H1 (cell line): ENCODE results near the gene PIGT. TPM values are rescaled to one million over a fixed set of nuclear protein-coding genes. Genes with fewer than 3 reads are reported as not detected.

Source experiments
- CTCF ChIA-PET: fragments of 300-600 bp; sonication (Branson Sonifier 250); formaldehyde crosslinking; loops from one replicate; lab custom pipeline; 2021; ENCODE audit not compliant: partially characterized antibody; lab: Charles Lee
- POLR2A ChIA-PET: fragments of 300-600 bp; sonication (Branson Sonifier 250); formaldehyde crosslinking; loops from one replicate; lab custom pipeline; 2021; ENCODE audit warnings: inconsistent platforms; ENCODE audit not compliant: partially characterized antibody; lab: Charles Lee
- DNase-seq, 2 experiments: peaks; one replicate each; pipeline versions ENCODE4 v3.0.0 to v3.0.0-alpha.2; 2010 to 2022; ENCODE audit warnings: low spot score in 2 of 2, low read depth in 1 of 2, mixed read lengths in 1 of 2
- FAIRE-seq: peaks from 2 replicates; lab custom pipeline; 2011; peaks lifted over from hg19 to GRCh38; lab: Jason Lieb, UNC
- H2AFZ ChIP-seq: 2 replicates; pipeline ENCODE4 v1.8.1; 2012; ENCODE audit warnings: low read length, inconsistent platforms
- H2AK5ac ChIP-seq: 2 replicates; pipeline ENCODE4 v1.6.1; 2013; ENCODE audit warnings: low read depth, low read length
- H2BK120ac ChIP-seq: replicated peaks from 2 replicates; pipeline ENCODE3; 2013; ENCODE audit warnings: low read depth, low read length, inconsistent platforms
- H2BK12ac ChIP-seq: 2 replicates; pipeline ENCODE4 v1.6.1; 2013; ENCODE audit warnings: low read depth, low read length
- H2BK15ac ChIP-seq: 2 replicates; pipeline ENCODE4 v1.6.1; 2013; ENCODE audit warnings: low read length
- H2BK20ac ChIP-seq: 2 replicates; pipeline ENCODE4 v1.6.1; 2013; ENCODE audit warnings: low read length
- H2BK5ac ChIP-seq: 2 replicates; pipeline ENCODE4 v1.6.1; 2013; ENCODE audit warnings: low read depth, low read length
- H3K14ac ChIP-seq: 2 replicates; pipeline ENCODE4 v1.6.1; 2013; ENCODE audit warnings: inconsistent platforms; ENCODE audit not compliant: insufficient read length
- H3K18ac ChIP-seq: 2 replicates; pipeline ENCODE4 v1.6.1; 2013; ENCODE audit warnings: low read length; ENCODE audit errors: extremely low read depth
- H3K23ac ChIP-seq: 2 replicates; pipeline ENCODE4 v1.6.1; 2013; ENCODE audit warnings: inconsistent platforms; ENCODE audit not compliant: insufficient read length
- H3K23me2 ChIP-seq: 2 replicates; pipeline ENCODE4 v1.6.1; 2013; ENCODE audit warnings: low read depth, low read length
- H3K27ac ChIP-seq: 2 replicates; pipeline ENCODE4 v1.6.1; 2011; ENCODE audit warnings: low read depth, low read length, inconsistent platforms
- H3K27me3 ChIP-seq, 4 experiments: replicated peaks in 1 of 4; 1 replicate in 1 of 4; 2 replicates in 3 of 4; pipeline versions ENCODE4 v1.6.1 to v1.8.1; 2011 to 2013; ENCODE audit warnings: low read length in 3 of 4, mild to moderate bottlenecking in 3 of 4, inconsistent platforms in 2 of 4, mixed read lengths in 2 of 4, moderate library complexity in 1 of 4; ENCODE audit not compliant: control insufficient read depth in 3 of 4, insufficient read depth in 3 of 4; ENCODE audit errors: extremely low read depth in 1 of 4
- H3K36me3 ChIP-seq, 4 experiments: 2 replicates each; pipeline versions ENCODE4 v1.6.1 to v1.8.1; 2011 to 2013; ENCODE audit warnings: mild to moderate bottlenecking in 4 of 4, low read length in 3 of 4, moderate library complexity in 2 of 4, control low read depth in 1 of 4, inconsistent platforms in 1 of 4; ENCODE audit not compliant: insufficient read depth in 4 of 4, control insufficient read depth in 2 of 4
- H3K4ac ChIP-seq: replicated peaks from 2 replicates; pipeline ENCODE3; 2013; ENCODE audit warnings: low read length, low read depth, mixed read lengths, inconsistent platforms; ENCODE audit not compliant: insufficient read length
- H3K4me1 ChIP-seq, 4 experiments: replicated peaks in 1 of 4; 1 replicate in 1 of 4; 2 replicates in 3 of 4; pipeline versions ENCODE4 v1.6.1 to v1.8.1; 2011 to 2013; ENCODE audit warnings: low read length in 3 of 4, inconsistent platforms in 2 of 4, mixed read lengths in 1 of 4; ENCODE audit not compliant: insufficient read depth in 4 of 4, control insufficient read depth in 3 of 4
- H3K4me2 ChIP-seq, 2 experiments: 2 replicates each; pipeline versions ENCODE4 v1.6.1 to v1.8.1; 2011 to 2013; ENCODE audit warnings: low read depth in 2 of 2, low read length in 2 of 2, control low read depth in 1 of 2, inconsistent platforms in 1 of 2, mild to moderate bottlenecking in 1 of 2; ENCODE audit not compliant: insufficient read depth in 1 of 2
- H3K4me3 ChIP-seq, 4 experiments: fragments of 200-600, 300-600 bp in 1 of 4; sonication (generic), shearing (Covaris generic), sonication (Bioruptor Twin) in 1 of 4; 2 replicates each; pipeline versions ENCODE4 v1.5.1 to v1.8.1; 2011 to 2016; ENCODE audit warnings: low read length in 4 of 4, low read depth in 3 of 4, control low read depth in 2 of 4, inconsistent platforms in 2 of 4, mild to moderate bottlenecking in 2 of 4, mixed read lengths in 1 of 4, moderate library complexity in 1 of 4; ENCODE audit not compliant: insufficient read depth in 2 of 4; ENCODE audit errors: extremely low read depth in 1 of 4
- H3K56ac ChIP-seq: replicated peaks from 2 replicates; pipeline ENCODE3; 2013; ENCODE audit warnings: low read depth, mild to moderate bottlenecking, mixed read lengths, low read length, inconsistent platforms; ENCODE audit not compliant: insufficient read length
- H3K79me1 ChIP-seq: 2 replicates; pipeline ENCODE4 v1.6.1; 2013; ENCODE audit warnings: low read depth, low read length, control low read depth
- H3K79me2 ChIP-seq, 2 experiments: 2 replicates each; pipeline versions ENCODE4 v1.6.1 to v1.8.1; 2012 to 2013; ENCODE audit warnings: low read length in 2 of 2, mild to moderate bottlenecking in 2 of 2, inconsistent platforms in 1 of 2; ENCODE audit not compliant: insufficient read depth in 2 of 2, control insufficient read depth in 1 of 2
- H3K9ac ChIP-seq, 4 experiments: replicated peaks in 1 of 4; 1 replicate in 1 of 4; 2 replicates in 3 of 4; pipeline versions ENCODE4 v1.6.1 to v1.8.1; 2011 to 2013; ENCODE audit warnings: low read depth in 3 of 4, low read length in 3 of 4, control low read depth in 2 of 4, mild to moderate bottlenecking in 2 of 4, moderate library complexity in 2 of 4, inconsistent platforms in 1 of 4; ENCODE audit errors: extremely low read depth in 1 of 4
- H3K9me3 ChIP-seq, 2 experiments: 2 replicates each; pipeline versions ENCODE4 v1.6.1 to v1.8.1; 2012 to 2013; ENCODE audit warnings: mild to moderate bottlenecking in 2 of 2, moderate library complexity in 2 of 2, control low read depth in 1 of 2, inconsistent platforms in 1 of 2, low read depth in 1 of 2, low read length in 1 of 2, mixed read lengths in 1 of 2; ENCODE audit not compliant: insufficient read depth in 2 of 2
- H4K20me1 ChIP-seq, 2 experiments: replicated peaks in 1 of 2; 2 replicates each; pipeline versions ENCODE3 to v1.8.1; 2011 to 2013; ENCODE audit warnings: inconsistent platforms in 2 of 2, low read length in 2 of 2, mild to moderate bottlenecking in 1 of 2; ENCODE audit not compliant: insufficient read depth in 2 of 2, control insufficient read depth in 1 of 2
- H4K5ac ChIP-seq: 2 replicates; pipeline ENCODE4 v1.6.1; 2013; ENCODE audit warnings: low read length, low read depth, mixed read lengths, inconsistent platforms; ENCODE audit not compliant: insufficient read length
- H4K8ac ChIP-seq: 2 replicates; pipeline ENCODE4 v1.8.0; 2013; ENCODE audit warnings: mild to moderate bottlenecking, moderate library complexity, low read length, inconsistent platforms; ENCODE audit not compliant: insufficient read depth; ENCODE audit errors: extremely low read depth
- H4K91ac ChIP-seq: replicated peaks from 2 replicates; pipeline ENCODE3; 2013; ENCODE audit warnings: low read length, mixed read lengths, inconsistent platforms; ENCODE audit not compliant: insufficient read length
- CHD1 ChIP-seq: IDR thresholded peaks from 2 replicates; pipeline ENCODE4 v1.6.1; 2012; ENCODE audit warnings: low read depth, low read length, improper control_type of control experiment
- FOSL1 ChIP-seq: IDR thresholded peaks from 2 replicates; pipeline ENCODE4 v1.6.1; 2011; ENCODE audit warnings: mild to moderate bottlenecking, low read depth, low read length, moderate library complexity; ENCODE audit not compliant: insufficient read depth
- GTF2F1 ChIP-seq: IDR thresholded peaks from 2 replicates; pipeline ENCODE4 v1.6.1; 2012; ENCODE audit warnings: low read depth, low read length, improper control_type of control experiment, borderline replicate concordance
- HDAC2 ChIP-seq, 2 experiments: fragments of 300-600 bp in 1 of 2; sonication (generic) in 1 of 2; IDR thresholded peaks; 2 replicates each; pipeline ENCODE4 v1.6.1; 2011 to 2012; ENCODE audit warnings: low read depth in 2 of 2, low read length in 2 of 2, mild to moderate bottlenecking in 2 of 2, moderate library complexity in 2 of 2, borderline replicate concordance in 1 of 2, inconsistent platforms in 1 of 2
- KDM1A ChIP-seq: fragments of 200-600, 300-600 bp; sonication (generic); IDR thresholded peaks from 2 replicates; pipeline ENCODE4 v1.7.1; 2016; ENCODE audit warnings: mild to moderate bottlenecking, low read length, borderline replicate concordance
- POU5F1 ChIP-seq: IDR thresholded peaks from 2 replicates; pipeline ENCODE4 v1.6.1; 2011; ENCODE audit warnings: low read depth, mild to moderate bottlenecking, low read length, moderate library complexity
- RAD21 ChIP-seq, 2 experiments: IDR thresholded peaks in 1 of 2; conservative IDR thresholded peaks in 1 of 2; 2 replicates each; pipeline ENCODE4 v1.6.1; 2011; ENCODE audit warnings: low read depth in 2 of 2, low read length in 2 of 2, improper control_type of control experiment in 1 of 2, inconsistent platforms in 1 of 2, mild to moderate bottlenecking in 1 of 2, moderate library complexity in 1 of 2
- RNF2 ChIP-seq: fragments of 200-900, 300-1000 bp; sonication (generic); IDR thresholded peaks from 2 replicates; pipeline ENCODE4 v1.7.1; 2016; ENCODE audit warnings: borderline replicate concordance, low read depth, mild to moderate bottlenecking, antibody characterized with exemption, low read length; ENCODE audit not compliant: poor library complexity, severe bottlenecking; ENCODE audit errors: missing control alignments
- SIN3A ChIP-seq, 2 experiments: IDR thresholded peaks in 1 of 2; conservative IDR thresholded peaks in 1 of 2; 2 replicates each; pipeline ENCODE4 v1.6.1; 2011 to 2012; ENCODE audit warnings: low read length in 2 of 2, improper control_type of control experiment in 1 of 2, low read depth in 1 of 2, mild to moderate bottlenecking in 1 of 2
- SP4 ChIP-seq: IDR thresholded peaks from 2 replicates; pipeline ENCODE4 v1.6.1; 2012; ENCODE audit warnings: low read length, inconsistent platforms
- TAF1 ChIP-seq: IDR thresholded peaks from 2 replicates; pipeline ENCODE4 v1.6.1; 2011; ENCODE audit warnings: mild to moderate bottlenecking, low read depth, low read length
- TEAD4 ChIP-seq: IDR thresholded peaks from 2 replicates; pipeline ENCODE4 v1.6.1; 2012; ENCODE audit warnings: low read depth, low read length, inconsistent platforms, mixed read lengths
- YY1 ChIP-seq: IDR thresholded peaks from 2 replicates; pipeline ENCODE4 v1.6.1; 2011; ENCODE audit warnings: low read depth, mild to moderate bottlenecking, low read length
- WGBS, 2 experiments: shearing (Covaris generic) in 1 of 2; methylation state at CpG; one replicate each; pipeline versions ENCODE4 v1.1.6 to v1.1.7; 2013 to 2015; ENCODE audit warnings: low lambda C conversion rate in 2 of 2, mixed read lengths in 2 of 2, inconsistent platforms in 1 of 2, low coverage in 1 of 2, missing lambda C conversion rate in 1 of 2; ENCODE audit not compliant: insufficient replicate concordance in 2 of 2, insufficient coverage in 1 of 2, insufficient read length in 1 of 2; ENCODE audit errors: extremely low coverage in 1 of 2, missing lambda C conversion rate in 1 of 2; 5-methylcytosine and 5-hydroxymethylcytosine counted together
- polyA plus RNA-seq, 7 experiments: library from polyadenylated mRNA; depleted of rRNA in 3 of 7; stranded (reverse) in 5 of 7; unstranded in 2 of 7; fragments of >200 nt in 5 of 7; fragments of 200-250 nt in 2 of 7; gene quantifications; 1 replicate in 5 of 7; 2 replicates in 1 of 7; 4 replicates in 1 of 7; pipeline versions ENCODE4 v1.2.1 to v1.2.3, GENCODE V29; 2011 to 2013; ENCODE audit warnings: missing spikeins in 2 of 7, mixed read lengths in 2 of 7
- total RNA-seq: library from RNA; stranded (reverse); fragmentation: NEBNext Ultra II Directional; extraction: Animal tissue kit (Norgen Biotek cat#: 25700); gene quantifications from 2 replicates; pipeline ENCODE4 v1.2.1, GENCODE V29; 2021

Gene PIGT
- total and polyA plus RNA-seq, 2 of the 8 experiments (the other 6 are each of a cell fraction or from before 2014, with no cell fraction given) = 66.0 to 89.7 TPM

DNA sequence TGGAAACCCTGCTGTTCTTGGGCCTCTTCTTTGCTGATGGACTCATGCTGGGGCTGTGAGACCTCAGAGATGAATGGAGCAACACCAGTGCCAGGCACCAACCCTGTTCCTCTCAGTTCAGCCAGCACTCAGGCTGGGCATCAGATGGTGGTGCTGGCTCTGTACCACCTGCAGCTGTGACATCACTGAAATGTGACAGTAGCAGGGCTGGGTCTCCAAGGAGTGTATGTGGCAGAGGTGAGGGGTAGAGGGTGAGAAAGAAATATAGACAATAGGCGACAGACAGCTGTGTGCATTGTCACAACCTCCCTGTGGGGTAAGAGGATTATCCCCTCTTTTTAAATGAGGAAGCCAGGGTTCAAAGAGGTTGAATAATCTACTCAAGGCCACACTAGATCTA lies 37.8 kb upstream of the PIGT start, which contains the start of gene TP53TG5:
Gene TP53TG5 (minus strand): TSS at position 135 of the 400 bp plus-strand sequence. CDS start 89 bp downstream, at position 46.
- Histone ChIP-seq H3K36me3 (no peaks in the 10 kb centered on the region), H3K9me3 (no peaks in the 10 kb centered on the region), H4K91ac (no peak within 1 kb of the TSS), H3K4me1 (peaks cover 0 to 14% (median 5%) of the 10 kb centered on the region in 4 experiments; a peak in 5 of 7 replicates), H3K79me2 (no peaks in the 10 kb centered on the region), H3K27ac (no peak within 1 kb of the TSS), H3K14ac (no peak within 1 kb of the TSS), H3K18ac (no peak within 1 kb of the TSS), H3K4ac (no peak within 1 kb of the TSS), H2AFZ (no peak within 1 kb of the TSS), H3K4me2 (no peak within 1 kb of the TSS), H2BK120ac (no peak within 1 kb of the TSS), H3K79me1 (no peaks in the 10 kb centered on the region), H3K56ac (no peak within 1 kb of the TSS), H2BK15ac (no peak within 1 kb of the TSS), H4K5ac (no peak within 1 kb of the TSS), H2BK20ac (no peak within 1 kb of the TSS), H2BK12ac (no peak within 1 kb of the TSS), H4K8ac (no peak within 1 kb of the TSS; the same call in 1 of the 2 replicates), H3K23me2 (peaks cover 4% of the 10 kb centered on the region), H3K27me3 (peaks cover 0 to 3% (median 2%) of the 10 kb centered on the region in 4 experiments; a peak in 3 of 7 replicates), H3K9ac (no peak within 1 kb of the TSS), H2AK5ac (no peak within 1 kb of the TSS), H3K4me3 (no peak within 1 kb of the TSS), H3K23ac (no peak within 1 kb of the TSS), H2BK5ac (no peak within 1 kb of the TSS), H4K20me1 (no peaks in the 10 kb centered on the region)
- FAIRE-seq (no peak), DNase-seq (peak in 1 of 2 experiments; percentile 24)
- CTCF ChIA-PET = interaction anchor here (0.6 to 10.7 kb wide), 8 partner anchors 16 to 414 kb away, joined by 3 to 156 read pairs (median 5); partner anchors contain the start of genes DBNDD2, DNTTIP1, SYS1 and WFDC3
- POLR2A ChIA-PET = interaction anchor here (0.6 to 2.8 kb wide), 4 partner anchors 10 to 38 kb away, joined by 4 to 6 read pairs (median 4); partner anchors contain the start of gene PIGT
- 83% methylated on average over 1 of the region's 1 CpG; no CpG with 5 or more reads in 1 of the 2 experiments for WGBS, 2 experiments
- TF ChIP-seq FOSL1 (no peak), POU5F1 (no peak), RAD21 (IDR thresholded peaks at IDR 0.05 in 1 of 2, conservative IDR thresholded peaks at IDR 0.05 in 1 of 2; ENCODE audit: low read depth in 2 of 2, low read length in 2 of 2) (no peak), GTF2F1 (no peak), SIN3A (conservative IDR thresholded peaks at IDR 0.05 in 1 of 2, IDR thresholded peaks at IDR 0.05 in 1 of 2; ENCODE audit: low read depth in 1 of 2, low read length in 2 of 2) (no peak), YY1 (no peak), KDM1A (no peak), CHD1 (no peak), TEAD4 (no peak), RNF2 (no peak), TAF1 (no peak), HDAC2 (IDR thresholded peaks at IDR 0.05; ENCODE audit: borderline replicate concordance in 1 of 2, low read depth in 2 of 2, low read length in 2 of 2) (no peak), SP4 (no peak)
